NCI-H2029 (cell line): ENCODE results near the gene CLHC1.
"Not testable (repeated sequence)": the region's sequence is repeated elsewhere in the genome, so short reads cannot be mapped to it uniquely, and the experiment has no call there.

ENCODE experiments used
- DNase-seq: peaks from one replicate; lab custom pipeline; 2025; lab: John Stamatoyannopoulos, UW

The CLHC1 gene

GRCh38 chr2:55153584-55154299, 78.4 kb downstream of the CLHC1 start:
- DNase-seq: no peak

- no peak for DNase-seq
These were observed 79.3 kb downstream of the CLHC1 start for GRCh38 chr2:55152475-55153412.

GRCh38 chr2:55151733-55152433, 80.2 kb downstream of the CLHC1 start:
- no peak for DNase-seq

GRCh38 chr2:55150834-55151233, 81.3 kb downstream of the CLHC1 start:
- no peak for DNase-seq

- DNase-seq: no peak
These were observed 83.8 kb downstream of the CLHC1 start for GRCh38 chr2:55148269-55148668.

- DNase-seq: no peak
These were observed 84.6 kb downstream of the CLHC1 start for GRCh38 chr2:55147531-55147930.

- no peak for DNase-seq
These were observed 85.1 kb downstream of the CLHC1 start for GRCh38 chr2:55147041-55147440.

GRCh38 chr2:55146263-55146662, 85.8 kb downstream of the CLHC1 start:
- no peak for DNase-seq

- no peak for DNase-seq
These were observed 86.9 kb downstream of the CLHC1 start for GRCh38 chr2:55144922-55145820.

GRCh38 chr2:55143706-55144105, 88.4 kb downstream of the CLHC1 start:
- DNase-seq: not testable (repeated sequence)

- DNase-seq: no peak
These were observed 89.6 kb downstream of the CLHC1 start for GRCh38 chr2:55142518-55142917.

- no peak for DNase-seq
These were observed 90.3 kb downstream of the CLHC1 start for GRCh38 chr2:55141572-55142413.

GRCh38 chr2:55140316-55141219, 91.5 kb downstream of the CLHC1 start:
- DNase-seq: no peak

- DNase-seq: no peak
These were observed 92.8 kb downstream of the CLHC1 start for GRCh38 chr2:55139305-55139704.

- DNase-seq: no peak
These were observed 93.2 kb downstream of the CLHC1 start for GRCh38 chr2:55138882-55139229.

GRCh38 chr2:55138014-55138881, 93.8 kb downstream of the CLHC1 start:
- no peak for DNase-seq

- DNase-seq: no peak
These were observed 94.8 kb downstream of the CLHC1 start for GRCh38 chr2:55137024-55137958.
